Stimulated activated CD4-positive, alpha-beta T cell treated with anti-CD3 and anti-CD28 coated beads, TNF-alpha, amount 100 ng/mL, for 1 hour (primary cell): ENCODE data around the gene NR6A1.
"Not testable (repeated sequence)": the region's sequence is repeated elsewhere in the genome, so short reads cannot be mapped to it uniquely, and the experiment has no call there.

Experiments used
- DNase-seq, 3 donors: peaks; one replicate each; pipeline ENCODE4 v3.0.0-alpha.2; 2020; ENCODE audit warnings: low read depth in 3 of 3, low spot score in 1 of 3

NR6A1 gene

DNA sequence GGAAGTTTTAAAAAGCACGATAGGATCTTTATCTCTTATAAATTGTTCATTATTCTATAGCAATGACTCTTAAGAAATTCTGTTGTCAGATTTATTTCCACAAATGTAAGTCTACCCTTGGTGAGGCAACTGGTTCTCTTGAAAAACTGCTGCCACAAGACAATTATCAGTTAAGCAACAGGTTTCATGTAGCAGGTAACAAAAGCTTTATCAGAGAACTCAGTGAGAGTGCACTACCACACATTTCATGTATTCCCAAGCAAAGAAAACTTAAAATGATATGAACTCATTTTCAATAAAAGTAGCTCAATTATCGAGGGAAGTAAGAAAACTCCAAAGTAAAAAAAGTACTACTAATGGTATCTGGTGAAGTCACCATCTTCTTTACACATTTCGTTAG lies 9.4 kb downstream of the NR6A1 start:
- DNase-seq, result no peak

DNA sequence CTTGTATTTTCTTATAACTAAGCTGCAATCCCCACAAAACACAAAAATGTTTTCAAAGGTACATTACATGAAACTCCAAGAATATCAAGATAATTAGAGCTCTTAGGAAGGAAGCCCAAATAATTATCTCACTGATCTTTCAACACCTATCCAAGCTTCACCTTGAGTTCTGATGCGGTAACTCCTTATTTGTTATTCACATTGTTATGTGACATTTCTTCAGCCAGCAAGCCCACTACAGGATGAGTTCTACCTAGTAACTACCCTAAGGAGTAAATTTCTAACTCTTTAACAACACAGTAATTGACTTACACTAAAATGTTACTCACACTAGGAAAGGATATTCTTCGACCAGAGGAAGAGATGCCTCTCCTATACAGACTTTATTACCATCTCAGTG lies 9.9 kb downstream of the NR6A1 start:
- DNase-seq, result no peak

DNA sequence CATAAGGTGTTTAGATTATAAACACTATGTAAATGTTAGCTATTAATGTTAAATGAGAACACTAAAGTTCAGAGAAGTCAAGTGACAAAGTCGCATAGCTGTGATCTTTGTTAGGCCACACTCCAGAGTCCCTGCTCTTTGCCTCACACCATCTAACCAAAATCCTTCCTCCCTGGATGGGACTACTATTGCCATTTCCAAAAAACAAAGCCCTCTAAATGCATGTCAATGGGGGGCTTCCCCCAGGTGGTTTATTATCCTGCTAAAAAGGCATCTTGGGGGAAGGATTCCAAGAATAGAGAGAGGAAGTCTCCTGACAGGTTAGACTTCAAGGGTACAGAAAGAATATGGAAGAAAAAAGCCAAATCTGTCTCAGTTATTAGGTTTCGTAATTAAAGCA lies 10.4 kb downstream of the NR6A1 start:
- DNase-seq, result no peak

DNA sequence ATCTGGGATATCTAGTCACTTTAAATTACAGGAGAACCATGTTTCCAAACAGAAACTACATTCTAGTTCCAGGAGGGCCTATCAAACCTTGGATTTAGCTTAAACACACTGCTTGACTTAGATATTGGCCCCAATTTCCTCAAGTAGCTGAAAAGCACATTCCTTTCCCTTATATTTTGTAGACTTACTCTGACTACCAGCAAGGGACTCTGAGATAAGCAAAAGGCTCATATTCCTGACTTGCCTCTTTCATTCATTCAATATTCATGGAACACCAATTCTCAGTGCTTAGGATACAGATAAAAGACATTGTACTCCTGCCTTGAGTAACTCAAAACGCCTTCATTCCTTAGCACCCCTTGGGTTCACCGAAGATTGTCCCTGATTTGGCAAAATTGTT lies 11.8 kb downstream of the NR6A1 start:
- no peak for DNase-seq

DNA sequence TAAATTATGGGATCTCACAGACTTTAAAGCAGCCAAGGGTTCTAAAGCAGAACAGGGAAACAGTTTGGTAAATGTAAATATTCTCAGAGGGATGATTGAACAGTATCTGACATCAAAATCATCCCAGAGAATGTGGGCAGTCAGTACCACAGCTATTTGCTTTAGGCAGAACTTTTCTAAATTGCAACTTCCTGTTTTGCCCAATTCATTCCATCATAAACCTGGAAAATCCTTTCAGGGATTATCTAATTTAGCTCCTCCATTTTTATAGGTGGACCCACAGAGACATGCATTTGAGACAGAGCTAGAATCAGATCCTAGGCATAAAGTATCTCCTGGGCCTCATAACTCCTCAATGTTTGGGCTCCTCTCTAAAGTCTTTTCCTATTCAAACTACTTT lies 12.4 kb downstream of the NR6A1 start:
- no peak for DNase-seq

DNA sequence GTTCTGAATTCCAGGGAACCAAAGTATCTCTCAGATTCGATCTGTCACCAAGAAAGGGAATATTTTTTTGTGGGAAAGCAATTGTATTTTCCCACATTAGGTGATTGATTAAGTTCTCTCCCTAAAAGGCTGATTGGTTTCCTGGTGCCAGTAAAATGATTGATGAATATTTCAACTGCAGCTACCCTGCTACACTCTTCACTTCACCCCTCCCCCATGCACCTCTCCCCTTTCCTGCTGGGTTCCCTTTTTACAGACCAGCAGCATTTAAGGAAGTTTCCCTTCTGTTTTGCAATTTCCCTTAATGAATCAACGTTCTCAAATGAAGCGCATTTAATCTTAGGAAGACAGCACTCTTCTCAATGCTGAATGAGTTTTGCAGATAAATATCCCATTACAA lies 13.1 kb downstream of the NR6A1 start:
- no peak for DNase-seq

DNA sequence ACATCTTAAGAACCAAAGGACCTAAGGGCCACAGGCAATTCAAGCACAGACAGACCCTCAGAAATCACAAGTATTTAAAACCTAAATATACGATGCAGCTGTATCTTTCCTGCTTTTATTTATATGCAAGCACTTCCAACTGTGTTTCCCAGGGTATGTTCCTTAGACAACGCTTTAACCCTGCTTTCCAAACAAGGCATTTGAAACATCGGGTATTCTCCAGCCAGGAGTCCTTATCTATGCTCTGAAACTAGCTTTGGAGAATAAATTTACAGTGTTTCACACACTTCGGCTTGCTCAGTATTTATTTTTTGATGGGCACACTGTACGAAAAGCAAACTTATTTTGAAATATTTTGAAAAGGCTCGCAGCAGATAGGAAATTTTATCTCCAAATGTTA lies 13.5 kb downstream of the NR6A1 start:
- DNase-seq, result no peak

DNA sequence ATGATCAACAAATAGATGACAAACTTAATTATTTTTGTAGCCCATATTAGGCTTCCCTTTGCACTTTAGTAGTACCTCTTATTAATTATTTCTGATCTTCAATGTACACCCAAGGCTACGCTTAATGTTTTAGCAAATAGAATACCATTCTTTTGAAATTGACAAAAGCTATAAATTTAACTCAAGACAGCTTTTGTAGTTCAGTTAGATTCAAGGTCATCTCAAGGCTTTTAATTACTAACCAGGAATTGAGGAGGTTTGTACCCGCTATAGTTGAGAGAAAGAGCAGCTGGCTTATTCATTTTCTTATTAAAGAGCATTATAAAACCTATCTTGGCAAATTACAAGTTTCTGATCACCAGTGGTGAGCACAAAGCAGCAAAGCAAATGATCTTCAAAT lies 15.1 kb downstream of the NR6A1 start:
- DNase-seq, result no peak

DNA sequence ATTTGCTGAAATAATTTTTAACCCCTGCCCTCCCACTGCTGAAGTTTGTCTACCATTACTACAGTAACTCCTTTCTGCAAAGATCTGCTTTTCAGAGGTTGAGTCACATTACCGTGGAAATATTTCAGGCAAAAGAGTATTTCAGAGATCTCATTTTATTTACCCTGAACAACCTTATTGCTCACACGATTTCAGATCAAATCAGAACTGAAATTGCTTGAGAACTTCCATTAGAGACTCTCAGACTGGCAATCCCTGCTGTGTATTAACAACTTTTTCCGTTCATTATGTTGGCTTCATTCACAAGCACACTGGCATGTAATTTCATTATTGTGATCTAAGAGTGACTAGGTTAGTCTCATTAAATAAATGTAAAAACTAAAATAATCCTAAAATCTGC lies 16.1 kb downstream of the NR6A1 start:
- no peak for DNase-seq

DNA sequence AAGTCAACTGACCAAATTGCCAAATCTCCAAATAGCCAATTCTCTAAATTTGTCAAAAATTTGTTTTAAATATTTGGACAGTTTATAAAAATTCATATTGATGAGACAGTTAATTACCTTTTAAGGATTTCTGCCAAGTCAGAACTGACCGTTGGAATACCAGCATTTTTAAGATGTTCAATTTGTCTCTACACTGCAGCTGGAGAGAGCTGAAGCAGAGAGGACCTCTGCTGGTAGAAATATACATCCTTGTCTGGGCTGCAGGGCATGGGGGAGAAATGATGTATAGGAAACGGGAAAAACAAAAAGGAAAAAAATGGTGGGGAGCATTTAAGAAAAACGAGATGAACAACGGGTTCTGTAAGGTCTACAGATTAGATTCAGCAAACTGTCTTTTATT lies 16.8 kb downstream of the NR6A1 start:
- DNase-seq, result no peak

DNA sequence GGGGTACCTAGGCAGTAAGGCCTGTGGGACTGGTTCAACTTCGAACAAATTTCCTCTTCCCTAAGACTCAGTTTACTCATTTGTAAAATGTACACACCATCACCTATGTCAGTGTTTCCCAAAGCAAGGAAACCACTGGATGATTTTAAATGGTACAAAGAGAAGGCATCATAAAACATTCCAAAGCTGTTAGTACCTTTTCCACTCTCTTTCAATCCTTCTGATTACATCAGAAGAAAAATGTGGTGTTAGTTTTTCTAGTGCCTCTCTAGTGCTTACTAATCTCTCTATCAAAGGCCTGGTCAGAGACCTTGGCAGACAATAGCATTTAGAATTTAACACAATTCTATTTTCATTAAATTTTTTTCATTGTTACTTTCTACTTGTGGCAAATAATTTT lies 18.1 kb downstream of the NR6A1 start:
- DNase-seq, result no peak

DNA sequence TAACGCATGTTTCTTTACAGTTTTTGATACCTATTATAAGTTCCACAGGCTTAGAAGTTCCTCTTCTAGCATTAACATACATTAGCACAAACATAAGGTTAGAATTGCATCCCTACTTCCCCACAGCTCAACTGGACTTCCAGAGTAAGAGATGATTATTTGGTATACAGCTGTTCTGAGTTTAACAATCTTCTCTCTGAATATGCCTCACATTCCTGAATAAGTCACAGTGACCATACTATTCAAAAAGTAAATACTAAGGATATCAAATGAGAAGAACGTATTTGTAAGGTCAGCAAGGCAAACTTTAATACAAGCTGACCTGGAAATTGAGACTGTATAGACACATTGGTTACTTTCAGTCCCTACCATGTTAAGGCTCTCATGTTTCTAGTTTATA lies 21.3 kb downstream of the NR6A1 start:
- no peak for DNase-seq

DNA sequence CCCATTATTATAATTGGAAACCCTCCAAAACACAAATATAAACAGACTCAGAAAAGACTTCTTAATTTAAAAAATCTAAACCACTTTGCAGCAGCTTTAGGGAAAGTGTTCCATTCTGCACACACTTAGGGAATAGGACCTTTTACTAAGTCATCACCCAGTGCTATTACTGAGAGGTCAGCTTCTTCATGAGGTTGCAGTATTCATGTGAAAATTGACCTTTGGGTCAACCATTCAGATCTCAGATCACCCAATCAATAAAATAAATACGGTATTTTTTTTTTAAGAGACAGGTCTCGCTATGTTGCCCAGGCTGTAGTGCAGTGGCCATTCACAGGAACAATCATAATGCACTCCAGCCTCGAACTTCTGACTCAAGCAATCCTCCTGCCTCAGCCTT lies 21.8 kb downstream of the NR6A1 start:
- DNase-seq, result no peak

DNA sequence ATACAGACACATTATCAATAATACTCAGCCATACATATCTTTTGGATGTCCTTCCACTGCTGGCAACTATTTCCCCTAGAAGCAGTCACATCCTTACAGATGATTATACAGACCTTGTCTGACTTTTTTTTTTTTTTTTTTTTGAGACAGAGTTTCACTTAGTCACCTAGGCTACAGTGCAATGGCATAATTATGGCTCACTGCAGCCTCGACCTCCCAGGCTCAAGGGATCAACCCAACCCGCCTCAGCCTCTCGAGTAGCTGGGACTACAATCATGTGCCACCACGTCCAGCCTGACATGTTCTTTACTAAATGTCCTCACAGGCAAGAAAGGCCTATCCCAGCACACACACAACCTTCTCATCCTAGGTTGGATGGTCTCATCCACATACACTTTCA lies 24.0 kb downstream of the NR6A1 start:
- no peak for DNase-seq

DNA sequence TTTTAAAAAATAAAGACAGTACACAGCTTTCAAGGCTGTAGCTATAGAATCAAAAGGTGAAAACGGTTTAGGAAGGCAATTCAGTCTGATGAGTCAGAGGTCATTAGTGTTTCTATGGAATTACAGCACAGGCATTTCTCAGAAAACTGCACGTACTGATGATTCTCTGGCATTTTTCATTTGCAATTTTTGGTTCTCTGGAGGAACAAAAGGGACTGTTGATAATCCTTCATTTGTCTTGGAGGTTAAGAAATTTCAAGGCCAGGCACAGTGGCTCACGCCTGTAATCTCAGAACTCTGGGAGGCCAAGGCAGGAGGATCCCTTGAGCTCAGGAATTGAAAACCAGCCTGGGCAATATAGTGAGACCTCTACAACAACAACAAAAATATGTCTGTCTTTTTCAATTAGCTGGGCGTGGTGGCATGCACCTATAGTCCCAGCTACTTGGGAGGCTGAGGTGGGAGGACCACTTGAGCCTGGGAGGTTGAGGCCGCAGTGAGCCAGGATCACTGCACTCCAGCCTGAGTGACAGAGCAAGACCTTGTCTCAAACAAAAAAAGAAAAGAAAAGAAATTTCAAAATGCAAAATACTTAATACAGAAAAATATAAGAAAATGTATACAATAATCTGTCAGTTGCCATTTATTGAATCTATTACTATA lies 27.3 kb downstream of the NR6A1 start:
- no peak for DNase-seq

DNA sequence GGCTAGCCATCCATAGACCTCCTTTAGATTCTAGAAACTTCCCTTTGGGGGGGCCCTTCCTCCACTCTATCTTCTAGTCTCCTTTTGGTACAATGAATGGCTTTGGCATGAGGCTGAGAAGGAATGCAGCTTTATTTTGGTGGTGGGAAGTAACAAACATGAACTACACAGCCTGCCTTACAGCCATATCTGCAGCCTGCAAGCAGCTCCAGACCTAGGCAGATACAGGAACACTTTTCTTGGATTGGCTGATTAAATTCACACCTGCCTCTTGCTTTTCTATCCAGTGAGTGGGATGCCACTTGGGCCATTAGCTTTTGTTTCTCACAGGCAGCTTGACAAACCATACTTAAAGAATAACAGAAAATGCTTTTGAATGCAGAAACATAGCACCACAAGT lies 28.2 kb downstream of the NR6A1 start:
- DNase-seq, result no peak

DNA sequence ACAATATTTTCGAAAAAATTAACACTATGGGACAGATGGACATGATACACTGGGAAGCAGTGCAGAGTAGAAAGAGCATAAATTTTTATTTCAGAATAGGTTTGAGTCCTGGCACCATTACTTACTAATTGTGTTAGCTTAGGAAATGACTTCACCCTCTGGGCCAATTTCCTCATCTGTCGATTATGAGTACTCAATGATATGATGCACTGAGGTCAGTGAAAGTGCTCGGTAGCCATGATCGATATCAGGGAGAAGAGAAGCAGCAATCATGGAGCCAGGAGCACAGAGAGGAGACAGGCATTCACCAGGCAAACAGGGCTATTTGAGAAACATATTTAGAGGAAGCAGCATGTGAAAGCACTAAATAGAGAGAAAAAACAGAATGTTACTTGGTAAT lies 29.4 kb downstream of the NR6A1 start:
- DNase-seq, result no peak

DNA sequence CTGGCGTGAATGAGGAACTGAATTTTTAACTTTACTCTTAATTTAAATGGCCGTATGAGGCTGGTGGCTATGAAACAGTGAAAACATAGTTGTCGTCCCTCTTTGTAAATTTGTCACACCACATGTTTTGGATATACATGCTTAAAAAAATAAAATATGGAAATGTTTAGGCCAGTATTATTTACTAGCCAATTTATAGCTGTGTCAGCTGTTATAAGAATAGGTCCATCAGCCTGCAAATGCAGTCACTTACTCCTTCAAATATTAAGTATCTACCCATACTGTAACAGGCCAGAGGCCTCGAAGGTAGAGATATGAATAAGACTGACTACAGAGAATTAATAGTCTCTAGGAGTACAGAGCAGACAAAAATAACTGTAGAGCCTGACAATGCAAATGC lies 30.0 kb downstream of the NR6A1 start:
- no peak for DNase-seq

DNA sequence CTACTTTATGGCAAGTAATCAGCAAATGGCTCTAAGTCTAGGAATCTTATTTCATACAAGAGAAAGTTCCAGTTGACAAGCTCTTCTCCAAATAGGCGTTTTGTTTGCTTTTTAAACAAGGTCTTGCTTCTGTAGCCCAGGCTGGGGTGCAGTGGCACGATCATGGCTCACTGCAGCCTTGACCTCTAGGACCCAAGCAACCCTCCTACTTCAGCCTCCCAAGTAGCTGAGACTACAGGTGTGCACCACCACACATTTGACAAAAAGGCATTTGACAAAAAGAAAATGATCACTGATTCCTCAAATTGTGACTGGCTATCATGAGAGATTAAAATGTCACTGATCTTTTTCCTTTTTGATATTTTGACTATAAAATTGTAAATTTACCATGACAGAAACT lies 31.8 kb downstream of the NR6A1 start:
- no peak for DNase-seq

DNA sequence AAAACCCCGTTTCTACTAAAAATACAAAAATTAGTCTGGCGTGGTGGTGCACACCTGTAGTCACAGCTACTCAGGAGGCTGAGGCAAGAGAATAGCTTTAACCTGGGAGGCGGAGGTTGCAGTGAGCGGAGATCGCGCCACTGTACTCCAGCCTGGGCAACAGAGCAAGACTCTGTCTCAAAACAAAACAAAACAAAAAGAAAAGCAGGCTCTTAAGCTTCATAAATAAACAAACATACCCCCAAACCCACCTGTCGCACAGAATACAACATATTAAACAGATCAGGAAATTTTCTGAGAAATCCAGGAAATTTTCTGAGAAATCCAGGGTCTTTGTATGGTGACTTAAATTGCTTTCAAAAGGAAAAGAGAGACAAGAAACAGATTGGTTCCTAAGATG lies 33.0 kb downstream of the NR6A1 start:
- DNase-seq, result not testable (repeated sequence)

DNA sequence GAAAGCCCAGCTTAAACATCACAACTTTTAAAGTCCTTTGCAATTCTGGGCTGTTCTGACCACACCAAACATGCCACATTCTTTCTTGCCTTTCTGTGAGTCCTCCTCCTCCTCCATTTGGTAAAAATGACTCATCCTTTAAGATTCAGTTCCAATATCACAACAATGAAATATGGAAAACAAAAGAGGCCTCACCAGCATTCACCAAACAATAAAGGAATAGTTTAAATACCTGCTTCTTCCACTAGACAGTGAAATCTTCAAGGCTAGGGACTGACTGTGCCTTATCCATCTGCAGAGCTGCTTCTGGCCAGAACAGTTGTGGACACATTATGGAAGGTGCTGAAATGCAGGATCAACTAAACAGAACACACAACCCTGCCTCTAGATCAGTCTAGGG lies 36.0 kb downstream of the NR6A1 start:
- no peak for DNase-seq

DNA sequence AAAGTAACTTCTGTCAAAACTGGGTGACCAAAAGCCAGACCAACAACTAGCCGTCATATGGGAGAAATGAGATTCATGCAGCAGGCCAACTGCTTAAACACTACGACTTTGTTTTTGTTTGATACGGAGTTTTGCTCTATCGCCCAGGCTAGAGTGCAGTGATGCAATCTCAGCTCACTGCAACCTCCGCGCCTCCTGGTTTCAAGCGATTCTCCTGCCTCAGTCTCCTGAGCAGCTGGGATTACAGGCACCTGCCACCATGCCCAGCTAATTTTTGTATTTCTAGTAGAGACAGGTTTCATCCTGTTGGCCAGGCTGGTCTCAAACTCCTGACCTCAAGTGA lies 36.4 kb downstream of the NR6A1 start:
- DNase-seq, result not testable (repeated sequence)

DNA sequence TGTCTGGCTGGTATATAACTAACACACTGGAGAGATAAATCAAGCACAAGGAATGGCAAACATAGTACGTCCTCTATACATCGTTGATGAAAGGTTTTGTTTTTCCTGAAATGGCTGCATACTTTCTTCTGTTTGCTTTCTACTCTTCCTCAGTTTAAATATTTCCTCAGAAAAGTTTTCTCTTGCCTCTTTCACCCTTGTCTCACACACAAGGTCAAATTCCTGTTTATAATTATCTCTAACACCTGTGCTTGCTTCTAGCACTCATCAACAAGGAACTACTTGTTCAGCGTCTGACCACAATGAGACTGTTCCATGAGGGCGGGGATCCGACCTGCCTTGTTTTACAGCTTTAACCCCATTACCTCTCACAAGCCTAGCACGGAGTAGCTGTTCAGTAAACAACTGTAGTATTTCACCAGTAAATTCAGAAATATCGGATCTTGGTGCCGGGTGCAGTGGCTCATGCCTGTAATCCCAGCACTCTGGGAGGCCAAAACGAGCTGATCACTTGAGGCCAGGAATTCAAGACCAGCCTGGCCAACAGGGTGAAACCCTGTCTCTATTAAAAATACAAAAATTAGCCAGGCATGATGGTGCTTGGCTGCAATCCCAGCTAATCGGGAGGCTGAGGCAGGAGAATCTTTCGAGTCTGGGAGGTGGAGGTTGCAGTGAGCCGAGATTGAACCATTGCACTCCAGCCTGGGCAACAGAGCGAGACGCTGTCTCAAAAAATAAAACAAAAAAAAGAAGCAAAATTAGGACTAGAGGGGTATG lies 37.0 kb downstream of the NR6A1 start:
- no peak for DNase-seq
